Adrenal gland (tissue), 5 donors: Measurements from ENCODE around the gene RCBTB1.

Source experiments
- CTCF ChIP-seq, 6 experiments: fragments of 450-650 bp in 4 of 6; fragments of 200-600 bp in 2 of 6; sonication (generic) in 1 of 6; IDR thresholded peaks; 1 replicate in 5 of 6; 2 replicates in 1 of 6; pipeline versions ENCODE4 v1.5.1 to v1.8.0; 2016 to 2021; ENCODE audit warnings: antibody characterized with exemption in 6 of 6, mild to moderate bottlenecking in 2 of 6, moderate library complexity in 1 of 6
- POLR2A ChIP-seq, 2 donors: fragments of 450-650 bp; IDR thresholded peaks; one replicate each; pipeline ENCODE4 v1.6.1; 2017; ENCODE audit warnings: antibody characterized with exemption in 2 of 2, mild to moderate bottlenecking in 2 of 2, moderate library complexity in 1 of 2
- donor health status: DM: no; HTN: no; CAD: no.

GRCh38 chr13:49503951-49504350, 81.4 kb downstream of the RCBTB1 start:
- TF ChIP-seq CTCF (IDR thresholded peaks at IDR 0.05) (no peak), POLR2A (IDR thresholded peaks at IDR 0.05) (no peak)
